ENCODE measurements around the gene NAGK. TPM values are rescaled to one million over a fixed set of nuclear protein-coding genes. Genes with fewer than 3 reads are reported as not detected.

Gene NAGK
- total and polyA plus RNA-seq, 2 donors (not counting 1 experiment from before 2014, with no cell fraction given): 221 to 230 TPM

DNA sequence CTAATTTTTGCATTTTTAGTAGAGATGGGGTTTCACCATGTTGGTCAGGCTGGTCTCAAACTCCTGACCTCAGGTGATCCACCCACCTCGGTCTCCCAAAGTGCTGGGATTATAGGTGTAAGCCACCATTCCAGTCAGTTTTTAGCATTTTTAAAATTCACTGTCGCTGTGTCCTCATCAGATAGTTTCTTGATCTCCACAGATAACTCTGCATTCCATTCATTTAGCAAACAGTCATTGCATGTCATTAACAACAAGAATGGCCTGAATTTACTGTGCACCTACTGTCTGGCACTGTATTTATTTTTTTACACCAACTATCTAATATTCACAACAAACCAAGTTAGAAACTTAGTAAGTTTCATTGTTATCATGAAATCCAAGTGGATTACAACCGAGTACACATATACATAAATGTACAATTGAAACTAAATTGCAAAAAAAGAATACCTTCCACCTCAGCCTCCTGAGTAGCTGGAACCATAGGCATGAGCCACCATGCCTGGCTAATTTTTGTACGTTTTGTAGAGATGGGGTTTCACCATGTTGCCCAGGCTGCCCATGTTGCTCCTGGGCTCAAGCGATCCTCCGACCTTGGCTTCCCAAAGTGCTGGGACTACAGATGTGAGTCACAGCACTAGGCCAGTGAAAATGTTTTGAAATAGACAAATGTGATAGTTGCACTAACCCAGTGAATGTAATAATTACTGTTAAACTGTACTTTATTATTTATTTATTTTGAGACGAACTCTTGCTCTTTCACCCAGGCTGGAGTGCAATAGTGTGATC, 57.3 kb downstream of the NAGK start:
- Mint-ChIP-seq H3K27ac (no peak overlapping the region), H3K27me3 (no peaks in the 10 kb centered on the region), H3K4me1 (peaks cover 19% of the 10 kb centered on the region), H3K9me3 (ENCODE audit: insufficient read depth) (no peaks in the 10 kb centered on the region), H3K4me3 (no peak overlapping the region)
- Histone ChIP-seq H3K9ac (ENCODE audit: low read length) (no peak overlapping the region), H3K79me2 (ENCODE audit: control insufficient read depth, insufficient read depth, low read length) (peaks cover 28% of the 10 kb centered on the region), H3K4me2 (replicated peaks; ENCODE audit: low read depth, low read length, poor library complexity, severe bottlenecking) (no peak overlapping the region), H3K9me3 (ENCODE audit: control extremely low read depth in 1 of 3, control insufficient read depth in 2 of 3, insufficient read depth in 1 of 3, low read length in 2 of 3) (no peaks in the 10 kb centered on the region), H3K4me3 (ENCODE audit: control extremely low read depth in 1 of 5, extremely low read depth in 1 of 5, insufficient read depth in 1 of 5, low read depth in 2 of 5, low read length in 4 of 5) (no peak overlapping the region), H4K20me1 (ENCODE audit: control insufficient read depth, insufficient read depth, low read length, poor library complexity, severe bottlenecking) (no peaks in the 10 kb centered on the region), H3K36me3 (replicated peaks in 1 of 2; ENCODE audit: control extremely low read depth in 1 of 2, control insufficient read depth in 1 of 2, extremely low read depth in 1 of 2, insufficient read depth in 2 of 2, low read length in 1 of 2) (peaks cover 2 to 12% of the 10 kb centered on the region in 2 experiments), H2AFZ (ENCODE audit: insufficient read depth, low read depth, low read length, poor library complexity, severe bottlenecking) (no peak overlapping the region), H3K4me1 (ENCODE audit: control insufficient read depth in 2 of 2, insufficient read depth in 2 of 2, low read length in 2 of 2) (peaks cover 7 to 11% of the 10 kb centered on the region in 2 donors), H3K27ac (ENCODE audit: low read length in 2 of 2) (no peak overlapping the region), H3K27me3 (replicated peaks in 1 of 4; ENCODE audit: control extremely low read depth in 1 of 4, control insufficient read depth in 3 of 4, insufficient read depth in 4 of 4, low read length in 3 of 4) (no peaks in the 10 kb centered on the region)
- ChIA-PET CTCF (no interaction called here), POLR2A (no interaction called here)
- WGBS (ENCODE audit: insufficient coverage): 94% methylated on average over 5 of the region's 7 CpGs
- TF ChIP-seq CTCF (IDR thresholded peaks at IDR 0.05) (no peak), EZH2 (IDR thresholded peaks at IDR 0.05; ENCODE audit: borderline replicate concordance, insufficient read depth, low read depth, low read length, poor library complexity, severe bottlenecking) (no peak)
- intact Hi-C loops (cut with micrococcal nuclease): no loop called here
- DNase-seq: no peak
- ATAC-seq (ENCODE audit: low read depth): no peak

- 80% methylated on average over 1 of the region's 3 CpGs for WGBS (ENCODE audit: insufficient coverage)
- intact Hi-C loops (cut with micrococcal nuclease): no loop called here
- no peak overlapping the region for H2AFZ ChIP-seq (ENCODE audit: insufficient read depth, low read depth, low read length, poor library complexity, severe bottlenecking)
- DNase-seq (no peak), ATAC-seq (ENCODE audit: low read depth) (no peak)
- Mint-ChIP-seq H3K4me1 (peaks cover 19% of the 10 kb centered on the region), H3K27ac (no peak overlapping the region), H3K4me3 (no peak overlapping the region), H3K9me3 (ENCODE audit: insufficient read depth) (no peaks in the 10 kb centered on the region), H3K27me3 (no peaks in the 10 kb centered on the region)
- H3K27ac ChIP-seq (ENCODE audit: low read length in 2 of 2): no peak overlapping the region
- no peaks in the 10 kb centered on the region for H3K9me3 ChIP-seq (ENCODE audit: control extremely low read depth in 1 of 3, control insufficient read depth in 2 of 3, insufficient read depth in 1 of 3, low read length in 2 of 3)
- no peaks in the 10 kb centered on the region for H4K20me1 ChIP-seq (ENCODE audit: control insufficient read depth, insufficient read depth, low read length, poor library complexity, severe bottlenecking)
- H3K4me1 ChIP-seq (ENCODE audit: control insufficient read depth in 2 of 2, insufficient read depth in 2 of 2, low read length in 2 of 2): peaks cover 18 to 22% of the 10 kb centered on the region in 2 donors
- H3K9ac ChIP-seq (ENCODE audit: low read length): no peak overlapping the region
- H3K27me3 ChIP-seq (replicated peaks in 1 of 4; ENCODE audit: control extremely low read depth in 1 of 4, control insufficient read depth in 3 of 4, insufficient read depth in 4 of 4, low read length in 3 of 4): no peaks in the 10 kb centered on the region
- CTCF ChIA-PET: interaction anchor here (0.6 kb wide), 1 partner anchor 11 kb away, joined by 4 read pairs; no protein-coding TSS in a partner anchor
- POLR2A ChIA-PET: no interaction called here
- H3K4me2 ChIP-seq (replicated peaks; ENCODE audit: low read depth, low read length, poor library complexity, severe bottlenecking): no peak overlapping the region
- peaks cover 2 to 6% of the 10 kb centered on the region in 2 experiments for H3K36me3 ChIP-seq (replicated peaks in 1 of 2; ENCODE audit: control extremely low read depth in 1 of 2, control insufficient read depth in 1 of 2, extremely low read depth in 1 of 2, insufficient read depth in 2 of 2, low read length in 1 of 2)
- peaks cover 40% of the 10 kb centered on the region for H3K79me2 ChIP-seq (ENCODE audit: control insufficient read depth, insufficient read depth, low read length)
- TF ChIP-seq EZH2 (IDR thresholded peaks at IDR 0.05; ENCODE audit: borderline replicate concordance, insufficient read depth, low read depth, low read length, poor library complexity, severe bottlenecking): no peak
- no peak for TF ChIP-seq CTCF (IDR thresholded peaks at IDR 0.05)
- no peak overlapping the region for H3K4me3 ChIP-seq (ENCODE audit: control extremely low read depth in 1 of 5, extremely low read depth in 1 of 5, insufficient read depth in 1 of 5, low read depth in 2 of 5, low read length in 4 of 5)
These were observed 58.5 kb downstream of the NAGK start for GRCh38 chr2:71126957-71127356.
